Astrocyte of the cerebellum (primary cell): ENCODE data around the gene COPZ1.

Experiments used
- DNase-seq: peaks from one replicate; pipeline ENCODE4 v3.0.0-alpha.2; 2011; ENCODE audit warnings: low read depth
- H3K4me3 ChIP-seq: 2 replicates; pipeline ENCODE4 v1.5.1; 2011; ENCODE audit warnings: mild to moderate bottlenecking, low read depth, low read length, moderate library complexity
- in situ Hi-C: cut with HindIII; loops from 2 replicates; pipeline ENCODE4 v1.10.0; 2017; ENCODE audit warnings: low sequenced_read_pairs
- TF ChIP-seq, protein P1 (sequence below): IDR thresholded peaks from 2 replicates; pipeline ENCODE4 v1.5.1; 2012; ENCODE audit warnings: low read length, low read depth, moderate library complexity, mild to moderate bottlenecking; ENCODE audit errors: missing control alignments

COPZ1 gene

DNA sequence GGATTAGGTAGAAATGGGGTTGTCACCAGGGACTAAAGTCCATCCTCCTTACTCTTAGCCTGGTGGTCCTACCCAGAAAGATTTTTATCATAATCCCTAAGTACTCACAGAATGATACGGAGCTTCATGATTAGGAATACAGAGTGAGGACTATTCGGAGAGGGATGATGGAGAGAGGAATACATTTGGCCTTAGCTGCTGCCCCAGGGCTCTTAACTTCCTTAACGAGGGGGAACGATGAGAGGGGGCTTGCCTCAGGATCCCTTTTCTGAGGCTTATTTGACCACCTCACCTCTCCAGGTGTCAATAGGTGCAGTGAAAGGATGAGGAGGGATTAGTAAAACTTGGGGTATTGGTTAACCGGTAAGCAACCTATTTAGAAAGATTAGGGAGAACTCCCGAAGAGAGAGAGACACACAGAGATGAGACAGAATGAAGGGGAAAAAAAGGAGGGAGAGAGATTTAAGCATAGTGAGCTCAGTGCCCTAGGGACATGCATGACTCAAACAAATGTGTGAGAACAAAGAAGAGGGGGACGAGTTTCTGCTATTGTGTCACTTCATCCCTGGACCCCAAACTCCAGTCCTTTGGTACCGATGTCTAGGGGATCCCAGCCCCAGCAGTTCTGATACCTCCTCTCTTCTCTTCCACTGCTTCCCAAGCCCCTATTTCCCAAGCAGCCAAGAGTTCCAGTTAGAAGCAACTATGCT is 25.3 kb upstream of the COPZ1 start:
- no peak for DNase-seq

DNA sequence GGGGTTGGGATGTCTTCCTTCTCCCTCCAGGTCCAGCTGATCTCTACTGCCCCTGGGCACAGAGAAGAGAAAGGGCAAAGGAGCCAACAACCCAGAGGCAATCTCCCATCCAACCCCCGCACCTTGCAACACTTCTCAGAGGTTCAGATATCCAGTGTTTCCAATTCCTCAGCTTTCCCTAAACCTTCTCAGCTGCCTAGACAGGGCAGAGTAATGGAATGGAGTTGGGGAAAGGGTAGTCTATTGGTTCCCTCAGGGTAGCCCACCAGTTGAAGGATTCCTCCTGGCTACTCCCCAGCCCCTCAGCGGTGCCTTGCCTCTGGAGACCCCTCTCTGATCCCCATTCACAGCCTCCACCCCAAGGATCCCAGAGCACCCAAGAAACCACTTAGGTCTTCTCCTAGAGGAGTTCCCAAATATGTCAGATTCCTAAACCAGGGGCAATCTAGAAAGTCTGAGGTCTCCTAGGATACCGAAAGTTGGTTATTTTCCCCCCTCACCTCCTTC is 24.7 kb upstream of the COPZ1 start:
- H3K4me3 ChIP-seq: peak overlapping the region; percentile 22
- in situ Hi-C loops: no loop called here
- TF ChIP-seq, protein P1, sequence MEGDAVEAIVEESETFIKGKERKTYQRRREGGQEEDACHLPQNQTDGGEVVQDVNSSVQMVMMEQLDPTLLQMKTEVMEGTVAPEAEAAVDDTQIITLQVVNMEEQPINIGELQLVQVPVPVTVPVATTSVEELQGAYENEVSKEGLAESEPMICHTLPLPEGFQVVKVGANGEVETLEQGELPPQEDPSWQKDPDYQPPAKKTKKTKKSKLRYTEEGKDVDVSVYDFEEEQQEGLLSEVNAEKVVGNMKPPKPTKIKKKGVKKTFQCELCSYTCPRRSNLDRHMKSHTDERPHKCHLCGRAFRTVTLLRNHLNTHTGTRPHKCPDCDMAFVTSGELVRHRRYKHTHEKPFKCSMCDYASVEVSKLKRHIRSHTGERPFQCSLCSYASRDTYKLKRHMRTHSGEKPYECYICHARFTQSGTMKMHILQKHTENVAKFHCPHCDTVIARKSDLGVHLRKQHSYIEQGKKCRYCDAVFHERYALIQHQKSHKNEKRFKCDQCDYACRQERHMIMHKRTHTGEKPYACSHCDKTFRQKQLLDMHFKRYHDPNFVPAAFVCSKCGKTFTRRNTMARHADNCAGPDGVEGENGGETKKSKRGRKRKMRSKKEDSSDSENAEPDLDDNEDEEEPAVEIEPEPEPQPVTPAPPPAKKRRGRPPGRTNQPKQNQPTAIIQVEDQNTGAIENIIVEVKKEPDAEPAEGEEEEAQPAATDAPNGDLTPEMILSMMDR: no peak
- no peak for DNase-seq

More for the DNA sequence above, 25.3 kb upstream of the COPZ1 start:
- in situ Hi-C loops: no loop called here
- no peak overlapping the region for H3K4me3 ChIP-seq
- TF ChIP-seq, protein P1: no peak

DNA sequence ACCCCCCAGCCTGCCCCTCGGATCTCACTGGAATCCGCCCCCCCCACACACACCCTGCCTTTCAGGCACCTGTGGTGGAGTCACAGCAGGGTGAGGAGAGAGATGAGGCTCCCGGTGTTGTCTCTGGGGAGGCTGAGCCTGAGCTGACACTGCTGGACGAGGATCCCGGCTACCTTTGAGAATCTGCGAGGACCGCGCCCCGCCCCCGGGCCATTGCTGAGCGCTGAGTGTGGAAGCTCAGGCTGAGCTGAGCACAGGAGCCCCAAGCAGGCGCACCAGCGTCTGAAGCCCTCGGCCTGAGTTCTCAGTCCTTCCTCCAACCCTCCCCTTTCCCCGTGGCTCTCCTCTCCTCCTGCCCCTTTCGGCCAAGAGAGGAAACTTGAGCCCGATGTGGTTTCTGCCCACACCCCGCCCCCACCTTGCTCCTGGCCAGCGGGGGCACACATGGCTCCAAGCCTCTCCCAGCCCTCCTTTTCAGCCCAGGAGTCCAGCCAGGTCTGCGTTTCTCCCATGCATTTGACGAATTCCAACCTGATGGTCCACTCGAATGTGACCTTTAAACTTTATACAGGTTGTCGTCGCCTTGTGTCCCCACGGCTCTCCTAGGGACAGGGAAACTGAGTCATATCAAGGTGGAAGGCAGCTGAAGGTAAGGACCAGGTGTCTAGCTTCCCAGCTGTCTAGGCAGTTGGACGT is 24.1 kb upstream of the COPZ1 start, which contains the start of gene NFE2:
Gene NFE2 (minus strand): TSS at position 284 of the 696 bp plus-strand sequence. CDS start 5,767 bp downstream, outside the sequence.
- TF ChIP-seq, protein P1: peak; percentile 6
- DNase-seq: peak; percentile 49
- H3K4me3 ChIP-seq: peak within 1 kb of the TSS; percentile 22
- in situ Hi-C loops: no loop called here

DNA sequence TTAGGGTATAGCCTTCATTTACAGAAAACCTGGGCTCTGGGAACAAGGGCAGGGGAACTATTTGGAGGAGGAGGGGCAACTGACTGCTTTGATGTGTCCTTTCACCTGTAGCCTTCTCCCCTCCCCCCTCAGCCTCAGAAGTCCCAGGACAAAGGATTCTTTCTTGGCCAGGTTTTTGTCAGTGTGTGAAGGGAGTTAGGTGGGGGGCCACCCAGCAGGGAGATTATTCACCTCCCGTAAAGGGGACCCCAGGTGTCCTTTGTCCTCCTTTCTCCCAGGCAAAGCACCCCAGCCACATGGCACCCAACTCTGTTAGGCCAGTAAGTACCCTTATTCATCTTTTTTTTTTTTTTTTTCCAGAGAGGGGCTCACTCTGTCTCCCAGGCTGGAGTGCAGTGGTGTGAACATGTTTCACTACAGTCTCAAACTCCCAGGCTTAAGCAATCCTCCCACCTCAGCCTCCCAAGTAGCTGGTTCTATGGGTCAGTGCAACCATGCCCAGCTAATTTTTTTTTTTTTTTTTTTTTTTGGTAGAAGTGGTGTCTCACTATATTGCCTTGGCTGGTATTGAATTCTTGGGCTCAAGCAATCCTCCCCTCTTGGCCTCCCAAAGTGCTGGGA is 23.4 kb upstream of the COPZ1 start:
- TF ChIP-seq, protein P1: no peak

DNA sequence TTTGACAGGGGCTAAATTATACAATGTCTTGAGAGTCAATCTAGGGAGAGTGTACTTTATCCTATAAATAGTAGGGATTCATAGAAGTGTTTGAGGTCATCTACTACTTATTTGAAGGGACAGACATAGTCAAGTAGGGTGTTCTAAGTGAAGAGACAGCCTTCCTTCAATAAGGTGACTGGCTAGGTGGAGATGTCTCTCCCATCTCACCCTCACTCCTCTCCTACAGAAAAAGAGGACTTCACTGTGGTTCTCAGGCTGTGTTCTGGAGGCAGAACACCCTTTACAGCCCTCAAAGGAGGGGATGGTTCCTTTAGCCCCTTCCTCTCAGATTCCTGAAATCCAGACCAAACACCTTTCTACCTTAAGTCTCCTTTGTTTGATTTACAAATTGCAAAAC is 21.3 kb upstream of the COPZ1 start:
- no peak for DNase-seq
- in situ Hi-C loops: no loop called here
- no peak overlapping the region for H3K4me3 ChIP-seq
- TF ChIP-seq, protein P1: no peak

More for the DNA sequence above, 23.4 kb upstream of the COPZ1 start:
- H3K4me3 ChIP-seq: no peak overlapping the region
- in situ Hi-C loops: no loop called here
- no peak for DNase-seq

DNA sequence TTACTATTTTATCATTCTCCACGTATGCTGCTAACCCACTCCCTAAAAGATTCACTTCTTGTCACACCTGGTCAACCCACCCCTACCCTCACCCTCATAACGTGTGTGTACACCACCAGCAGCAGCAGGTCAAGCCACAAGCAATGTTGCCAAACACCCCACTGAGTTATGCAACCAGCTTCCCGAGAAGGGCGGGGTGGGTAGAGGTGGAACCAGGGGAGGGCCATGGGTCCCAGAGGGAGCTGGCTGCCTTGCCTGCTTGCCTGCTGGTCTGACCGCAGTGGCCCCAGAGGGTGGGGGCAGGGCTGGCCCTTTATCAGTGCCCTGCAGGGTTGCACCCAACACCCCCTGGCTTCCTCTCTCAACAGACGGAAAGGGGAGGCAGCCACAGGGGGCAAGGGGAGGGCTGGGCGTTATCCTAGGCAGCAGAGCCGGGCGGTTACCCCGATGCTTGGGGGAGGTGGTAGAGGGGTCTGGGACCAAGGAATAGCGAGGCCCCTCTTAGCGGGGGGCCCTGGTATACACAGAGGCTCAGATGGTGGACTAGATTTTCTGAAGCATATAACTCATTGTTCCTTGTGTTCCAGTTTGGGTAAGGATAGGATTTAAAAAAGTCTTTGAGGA is 20.6 kb upstream of the COPZ1 start:
- in situ Hi-C loops: no loop called here
- DNase-seq: no peak
- H3K4me3 ChIP-seq: no peak overlapping the region
- TF ChIP-seq, protein P1: no peak
